Neural progenitor cell (in vitro differentiated cells): Measurements from ENCODE around the gene STARD8. TPM values are rescaled to one million over a fixed set of nuclear protein-coding genes. Genes with fewer than 3 reads are reported as not detected.
A peak's percentile ranks its signal among the peaks of the same experiment; 100 is the strongest.
"Not testable (repeated sequence)": the region's sequence is repeated elsewhere in the genome, so short reads cannot be mapped to it uniquely, and the experiment has no call there.

Source experiments
- DNase-seq: peaks from one replicate; pipeline ENCODE4 v3.0.0-alpha.2; 2016; ENCODE audit warnings: low spot score
- H2AFZ ChIP-seq: fragments of 200-600 bp; sonication (generic); replicated peaks from 2 replicates; pipeline ENCODE4 v1.6.1; 2016; ENCODE audit warnings: antibody characterized with exemption
- H3F3A ChIP-seq: fragments of 200-600 bp; sonication (generic); 2 replicates; pipeline ENCODE4 v1.6.1; 2016; ENCODE audit warnings: antibody characterized with exemption, low read depth
- H3K27ac ChIP-seq: fragments of 200-600 bp; sonication (generic); 2 replicates; pipeline ENCODE4 v1.5.1; 2016; ENCODE audit warnings: mild to moderate bottlenecking
- H3K27me3 ChIP-seq: fragments of 200-600 bp; sonication (generic); 2 replicates; pipeline ENCODE4 v1.6.1; 2016; ENCODE audit warnings: mild to moderate bottlenecking, moderate library complexity
- H3K36me3 ChIP-seq: fragments of 200-600 bp; sonication (generic); 2 replicates; pipeline ENCODE4 v1.5.1; 2016
- H3K4me1 ChIP-seq: fragments of 200-600 bp; sonication (generic); 2 replicates; pipeline ENCODE4 v1.6.1; 2016; ENCODE audit warnings: mixed run types
- H3K4me2 ChIP-seq: fragments of 200-600 bp; sonication (generic); 2 replicates; pipeline ENCODE4 v1.6.1; 2016
- H3K4me3 ChIP-seq: fragments of 200-600 bp; sonication (generic); 2 replicates; pipeline ENCODE4 v1.5.1; 2016
- H3K79me2 ChIP-seq: fragments of 200-600 bp; sonication (generic); 2 replicates; pipeline ENCODE4 v1.6.1; 2016; ENCODE audit warnings: low read depth
- H3K9ac ChIP-seq: fragments of 200-600 bp; sonication (generic); 2 replicates; pipeline ENCODE4 v1.6.1; 2016
- H3K9me3 ChIP-seq: fragments of 200-600 bp; sonication (generic); 2 replicates; pipeline ENCODE4 v1.5.1; 2016; ENCODE audit warnings: low read depth
- H4K20me1 ChIP-seq: fragments of 200-600 bp; sonication (generic); 2 replicates; pipeline ENCODE4 v1.6.1; 2016; ENCODE audit warnings: low read depth
- H3K27ac Mint-ChIP-seq: 3 replicates; pipeline ENCODE4 v1.8.0; 2021; ENCODE audit warnings: mixed read lengths
- H3K27me3 Mint-ChIP-seq: 2 replicates; pipeline ENCODE4 v1.8.0; 2022; ENCODE audit warnings: low read depth, mild to moderate bottlenecking, inconsistent platforms, moderate library complexity, mixed read lengths; ENCODE audit not compliant: insufficient read depth
- H3K36me3 Mint-ChIP-seq: 3 replicates; pipeline ENCODE4 v1.8.0; 2021; ENCODE audit warnings: mixed read lengths
- H3K4me1 Mint-ChIP-seq: 3 replicates; pipeline ENCODE4 v1.8.0; 2021; ENCODE audit warnings: mixed read lengths
- H3K4me3 Mint-ChIP-seq: 3 replicates; pipeline ENCODE4 v1.8.0; 2021; ENCODE audit warnings: mild to moderate bottlenecking, moderate library complexity, mixed read lengths
- H3K9me3 Mint-ChIP-seq: 3 replicates; pipeline ENCODE4 v1.8.0; 2020; ENCODE audit warnings: mixed read lengths
- EZH2 ChIP-seq: fragments of 200-600 bp; sonication (generic); IDR thresholded peaks from 2 replicates; pipeline ENCODE4 v1.6.1; 2017; ENCODE audit warnings: antibody characterized with exemption, mild to moderate bottlenecking, moderate library complexity
- EZH2phosphoT487 ChIP-seq: fragments of 200-600 bp; sonication (generic); IDR thresholded peaks from 2 replicates; pipeline ENCODE4 v1.6.1; 2017; ENCODE audit warnings: antibody characterized with exemption
- total RNA-seq: library from RNA; depleted of rRNA; stranded (reverse); fragments of >200 nt; gene quantifications from 2 replicates; pipeline ENCODE4 v1.2.3, GENCODE V29; 2015; ENCODE audit warnings: low replicate concordance
- TF ChIP-seq, protein P1 (sequence below): fragments of 200-600 bp; sonication (generic); IDR thresholded peaks from 2 replicates; pipeline ENCODE4 v1.5.1; 2017; ENCODE audit warnings: antibody characterized with exemption, mild to moderate bottlenecking

Gene STARD8
- total RNA-seq, 1 donor from 2014 or later: 0.82 TPM

DNA sequence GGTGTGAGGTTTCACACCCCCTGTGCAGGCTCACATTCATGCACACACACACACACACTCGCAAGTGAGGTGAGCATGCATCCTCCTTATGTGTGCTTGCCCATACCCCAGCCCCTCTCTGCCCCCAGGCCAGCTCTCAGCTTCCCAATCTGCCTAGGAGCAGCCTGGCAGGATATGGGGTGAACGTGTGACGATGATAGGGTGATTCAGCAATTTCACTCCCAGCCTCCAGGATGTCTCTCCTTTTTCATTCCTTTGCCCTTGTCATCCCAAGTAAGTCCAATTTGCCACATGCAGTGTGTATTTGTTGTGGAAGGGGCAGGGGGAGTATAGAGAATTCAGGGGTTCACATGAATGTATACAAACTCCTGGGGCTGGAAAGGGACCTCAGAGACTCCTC lies 7.2 kb downstream of the STARD8 start:
- Histone ChIP-seq H3K36me3 (no peaks in the 10 kb centered on the region), H3K79me2 (no peaks in the 10 kb centered on the region), H3K4me2 (no peak overlapping the region), H3K27me3 (no peaks in the 10 kb centered on the region), H3K9ac (no peak overlapping the region), H3K9me3 (no peaks in the 10 kb centered on the region), H3K4me3 (no peak overlapping the region), H3K27ac (no peak overlapping the region), H2AFZ (no peak overlapping the region), H3K4me1 (no peaks in the 10 kb centered on the region), H3F3A (no peaks in the 10 kb centered on the region), H4K20me1 (no peaks in the 10 kb centered on the region)
- Mint-ChIP-seq H3K4me1 (peaks cover 19% of the 10 kb centered on the region), H3K27ac (no peak overlapping the region), H3K27me3 (peaks cover 17% of the 10 kb centered on the region), H3K9me3 (peaks cover 4% of the 10 kb centered on the region), H3K36me3 (no peaks in the 10 kb centered on the region), H3K4me3 (no peak overlapping the region)
- TF ChIP-seq EZH2: no peak
- TF ChIP-seq EZH2phosphoT487: no peak
- TF ChIP-seq, protein P1, sequence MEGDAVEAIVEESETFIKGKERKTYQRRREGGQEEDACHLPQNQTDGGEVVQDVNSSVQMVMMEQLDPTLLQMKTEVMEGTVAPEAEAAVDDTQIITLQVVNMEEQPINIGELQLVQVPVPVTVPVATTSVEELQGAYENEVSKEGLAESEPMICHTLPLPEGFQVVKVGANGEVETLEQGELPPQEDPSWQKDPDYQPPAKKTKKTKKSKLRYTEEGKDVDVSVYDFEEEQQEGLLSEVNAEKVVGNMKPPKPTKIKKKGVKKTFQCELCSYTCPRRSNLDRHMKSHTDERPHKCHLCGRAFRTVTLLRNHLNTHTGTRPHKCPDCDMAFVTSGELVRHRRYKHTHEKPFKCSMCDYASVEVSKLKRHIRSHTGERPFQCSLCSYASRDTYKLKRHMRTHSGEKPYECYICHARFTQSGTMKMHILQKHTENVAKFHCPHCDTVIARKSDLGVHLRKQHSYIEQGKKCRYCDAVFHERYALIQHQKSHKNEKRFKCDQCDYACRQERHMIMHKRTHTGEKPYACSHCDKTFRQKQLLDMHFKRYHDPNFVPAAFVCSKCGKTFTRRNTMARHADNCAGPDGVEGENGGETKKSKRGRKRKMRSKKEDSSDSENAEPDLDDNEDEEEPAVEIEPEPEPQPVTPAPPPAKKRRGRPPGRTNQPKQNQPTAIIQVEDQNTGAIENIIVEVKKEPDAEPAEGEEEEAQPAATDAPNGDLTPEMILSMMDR: no peak
- DNase-seq: no peak

DNA sequence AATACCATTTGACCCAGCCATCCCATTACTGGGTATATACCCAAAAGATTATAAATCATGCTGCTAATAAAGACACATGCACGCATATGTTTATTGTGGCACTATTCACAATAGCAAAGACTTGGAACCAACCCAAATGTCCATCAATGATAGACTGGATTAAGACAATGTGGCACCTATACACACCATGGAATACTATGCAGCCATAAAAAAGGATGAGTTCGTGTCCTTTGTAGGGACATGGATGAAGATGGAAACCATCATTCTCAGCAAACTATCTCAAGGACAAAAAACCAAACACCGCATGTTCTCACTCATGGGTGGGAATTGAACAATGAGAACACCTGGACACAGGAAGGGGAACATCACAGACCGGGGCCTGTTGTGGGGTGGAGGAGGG lies 9.0 kb downstream of the STARD8 start:
- H2AFZ ChIP-seq, H3K4me3 ChIP-seq, H3K9ac ChIP-seq, H3K4me2 ChIP-seq, H3K36me3 Mint-ChIP-seq, H3K36me3 ChIP-seq, H3F3A ChIP-seq, H3K4me1 ChIP-seq, H3K9me3 Mint-ChIP-seq, H3K9me3 ChIP-seq, H3K27ac ChIP-seq, H3K79me2 ChIP-seq, H3K4me3 Mint-ChIP-seq, DNase-seq, H4K20me1 ChIP-seq, H3K27ac Mint-ChIP-seq, H3K27me3 ChIP-seq: not testable (repeated sequence)
- Mint-ChIP-seq H3K27me3 (peaks cover 12% of the 10 kb centered on the region), H3K4me1 (peaks cover 19% of the 10 kb centered on the region)

DNA sequence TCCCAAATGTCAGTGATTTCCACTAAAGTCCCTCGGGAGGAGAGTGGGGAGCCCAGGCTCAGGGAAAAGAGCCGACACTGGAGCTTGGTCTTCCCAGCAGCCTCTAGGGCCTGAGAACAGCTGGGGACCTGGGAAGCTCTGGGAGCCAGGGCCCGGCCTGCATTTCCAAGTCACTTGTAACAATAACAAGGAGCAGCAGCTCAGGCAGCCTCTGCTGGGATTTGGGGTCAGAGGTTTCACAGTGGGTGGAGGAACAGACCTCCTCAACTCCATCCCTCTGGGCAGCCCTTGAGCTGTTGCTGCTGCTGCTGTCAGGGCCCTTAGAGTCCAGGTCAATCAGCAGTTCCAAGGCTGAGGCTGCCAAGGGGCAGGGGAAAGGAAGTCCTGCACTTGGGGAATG lies 11.1 kb downstream of the STARD8 start:
- DNase-seq: peak; percentile 65
- H3K9ac ChIP-seq: no peak overlapping the region
- no peaks in the 10 kb centered on the region for H3K27me3 ChIP-seq
- no peaks in the 10 kb centered on the region for H3K4me1 ChIP-seq
- no peaks in the 10 kb centered on the region for H3K9me3 ChIP-seq
- Mint-ChIP-seq H3K9me3 (peaks cover 4% of the 10 kb centered on the region), H3K4me3 (no peak overlapping the region), H3K27ac (peak overlapping the region; percentile 78), H3K4me1 (peaks cover 19% of the 10 kb centered on the region), H3K36me3 (no peaks in the 10 kb centered on the region), H3K27me3 (peaks cover 5% of the 10 kb centered on the region)
- H3K4me3 ChIP-seq: no peak overlapping the region
- H4K20me1 ChIP-seq: no peaks in the 10 kb centered on the region
- no peaks in the 10 kb centered on the region for H3F3A ChIP-seq
- no peak for TF ChIP-seq EZH2phosphoT487
- TF ChIP-seq EZH2: no peak
- TF ChIP-seq, protein P1: no peak
- no peaks in the 10 kb centered on the region for H3K36me3 ChIP-seq
- H2AFZ ChIP-seq: no peak overlapping the region
- no peaks in the 10 kb centered on the region for H3K79me2 ChIP-seq
- no peak overlapping the region for H3K27ac ChIP-seq
- no peak overlapping the region for H3K4me2 ChIP-seq

DNA sequence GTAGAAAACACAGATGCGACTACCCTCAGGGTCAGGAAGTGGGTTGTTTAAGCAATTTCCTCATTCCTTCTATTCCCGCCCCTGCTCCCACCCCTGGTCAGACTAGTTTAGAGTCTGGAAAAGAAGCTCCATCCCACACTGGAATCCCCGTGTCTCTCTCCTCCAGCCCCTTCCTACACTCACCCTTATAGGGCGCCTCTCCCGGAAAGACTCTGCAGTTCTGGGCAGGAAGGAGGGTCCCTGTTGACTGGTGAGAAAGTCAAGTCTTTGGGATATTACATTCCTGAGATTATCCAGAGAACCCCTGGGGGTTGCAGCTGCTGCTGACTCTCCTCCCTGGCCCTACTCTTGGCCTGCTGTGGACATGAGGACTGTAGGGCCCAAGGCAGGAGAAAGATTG lies 11.9 kb downstream of the STARD8 start:
- Histone ChIP-seq H3K79me2 (no peaks in the 10 kb centered on the region), H3K9me3 (no peaks in the 10 kb centered on the region), H4K20me1 (no peaks in the 10 kb centered on the region), H3K4me1 (no peaks in the 10 kb centered on the region), H3F3A (no peaks in the 10 kb centered on the region), H3K36me3 (no peaks in the 10 kb centered on the region), H3K4me3 (no peak overlapping the region), H3K27ac (no peak overlapping the region), H2AFZ (no peak overlapping the region), H3K4me2 (no peak overlapping the region), H3K9ac (no peak overlapping the region), H3K27me3 (no peaks in the 10 kb centered on the region)
- Mint-ChIP-seq H3K36me3 (no peaks in the 10 kb centered on the region), H3K4me3 (no peak overlapping the region), H3K27ac (no peak overlapping the region), H3K4me1 (peaks cover 19% of the 10 kb centered on the region), H3K9me3 (peaks cover 4% of the 10 kb centered on the region), H3K27me3 (no peaks in the 10 kb centered on the region)
- TF ChIP-seq EZH2phosphoT487: no peak
- TF ChIP-seq, protein P1: no peak
- no peak for TF ChIP-seq EZH2
- DNase-seq: no peak
